NT2/D1 (cell line): ENCODE results near the gene CST11.

Source experiments
- DNase-seq: peaks from one replicate; pipeline ENCODE4 v3.0.0-alpha.2; 2011; ENCODE audit warnings: low read depth, low spot score
- H3K27me3 ChIP-seq: 2 replicates; pipeline ENCODE4 v1.6.0; 2011; ENCODE audit warnings: mild to moderate bottlenecking; ENCODE audit not compliant: insufficient read length, insufficient read depth
- H3K36me3 ChIP-seq: 2 replicates; pipeline ENCODE4 v1.6.1; 2011; ENCODE audit warnings: mild to moderate bottlenecking, low read length, mixed read lengths; ENCODE audit not compliant: insufficient read depth, insufficient read length
- H3K4me1 ChIP-seq: 2 replicates; pipeline ENCODE4 v1.5.1; 2011; ENCODE audit not compliant: insufficient read depth, insufficient read length
- H3K4me3 ChIP-seq: 2 replicates; pipeline ENCODE4 v1.5.1; 2011; ENCODE audit warnings: low read depth; ENCODE audit not compliant: insufficient read length
- H3K9ac ChIP-seq: 2 replicates; pipeline ENCODE4 v1.6.0; 2011; ENCODE audit warnings: low read depth; ENCODE audit not compliant: insufficient read length
- H3K9me3 ChIP-seq: 2 replicates; pipeline ENCODE4 v1.5.1; 2011; ENCODE audit warnings: mild to moderate bottlenecking, low read length; ENCODE audit not compliant: insufficient read depth
- SUZ12 ChIP-seq: IDR thresholded peaks from 2 replicates; pipeline ENCODE4 v1.6.1; 2011; ENCODE audit not compliant: insufficient read length, insufficient read depth; ENCODE audit errors: extremely low read depth
- YY1 ChIP-seq: IDR thresholded peaks from 2 replicates; pipeline ENCODE4 v1.6.1; 2011; ENCODE audit not compliant: insufficient read length, insufficient read depth
- ZNF274 ChIP-seq: IDR thresholded peaks from 2 replicates; pipeline ENCODE4 v1.6.1; 2011; ENCODE audit warnings: mild to moderate bottlenecking, low read depth, low read length

Gene CST11

DNA sequence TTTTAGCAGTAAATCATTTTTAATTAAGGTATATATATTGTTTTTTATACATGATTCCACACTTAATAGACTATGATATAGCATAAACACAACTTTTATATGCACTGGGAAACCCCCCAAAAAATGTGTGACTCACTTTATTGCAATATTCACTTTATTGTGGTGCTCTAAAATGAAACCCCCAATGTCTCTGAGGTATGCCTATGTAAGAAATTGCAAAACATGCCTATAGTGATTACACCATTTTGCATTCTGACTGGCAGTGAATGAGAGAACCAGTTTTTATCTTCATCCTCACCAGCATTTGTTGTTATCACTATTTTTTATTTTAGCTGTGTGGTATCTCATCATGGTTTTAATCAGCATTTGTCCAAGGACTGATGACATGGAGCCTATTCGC lies 8.5 kb upstream of the CST11 start:
- Histone ChIP-seq H3K9ac (no peak overlapping the region), H3K9me3 (peaks cover 13% of the 10 kb centered on the region), H3K36me3 (no peaks in the 10 kb centered on the region), H3K4me3 (no peak overlapping the region), H3K27me3 (no peaks in the 10 kb centered on the region), H3K4me1 (no peaks in the 10 kb centered on the region)
- no peak for DNase-seq
- TF ChIP-seq ZNF274 (no peak), SUZ12 (no peak), YY1 (no peak)

DNA sequence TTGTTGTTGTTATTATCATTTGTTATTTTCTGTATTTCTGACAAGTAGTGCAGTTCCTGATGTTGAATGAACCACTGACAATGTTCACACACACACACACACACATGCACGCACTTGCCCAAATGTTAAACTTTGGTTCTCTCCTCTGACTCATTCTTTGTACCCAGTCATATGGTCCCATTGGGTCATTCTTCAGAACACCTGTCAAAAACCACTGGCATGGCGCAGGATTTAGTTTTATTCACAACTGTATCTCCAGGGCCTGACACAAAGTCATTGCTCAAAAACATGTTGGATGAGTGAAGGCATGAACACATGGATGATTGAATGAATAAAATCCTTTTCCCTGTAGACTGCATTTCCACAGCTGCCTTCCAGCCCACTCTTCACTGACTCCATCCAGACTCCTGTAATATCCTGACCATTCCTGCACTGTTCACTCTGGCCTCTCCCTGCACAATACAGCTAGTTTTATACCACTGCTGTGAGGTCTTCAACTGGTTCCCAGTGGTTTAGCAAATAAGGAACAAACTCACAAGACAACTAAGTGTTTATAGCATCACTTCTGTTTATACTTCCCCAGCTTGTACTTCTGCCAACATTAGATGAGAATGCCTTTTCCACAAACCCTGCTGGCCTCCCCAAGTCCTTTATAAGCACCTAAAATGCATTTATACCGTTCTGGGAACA lies 6.9 kb upstream of the CST11 start:
- Histone ChIP-seq H3K9ac (no peak overlapping the region), H3K36me3 (no peaks in the 10 kb centered on the region), H3K4me3 (no peak overlapping the region), H3K4me1 (no peaks in the 10 kb centered on the region), H3K27me3 (no peaks in the 10 kb centered on the region), H3K9me3 (peaks cover 4% of the 10 kb centered on the region; the same call in 1 of the 2 replicates)
- no peak for DNase-seq
- TF ChIP-seq SUZ12 (no peak), ZNF274 (no peak), YY1 (no peak)

DNA sequence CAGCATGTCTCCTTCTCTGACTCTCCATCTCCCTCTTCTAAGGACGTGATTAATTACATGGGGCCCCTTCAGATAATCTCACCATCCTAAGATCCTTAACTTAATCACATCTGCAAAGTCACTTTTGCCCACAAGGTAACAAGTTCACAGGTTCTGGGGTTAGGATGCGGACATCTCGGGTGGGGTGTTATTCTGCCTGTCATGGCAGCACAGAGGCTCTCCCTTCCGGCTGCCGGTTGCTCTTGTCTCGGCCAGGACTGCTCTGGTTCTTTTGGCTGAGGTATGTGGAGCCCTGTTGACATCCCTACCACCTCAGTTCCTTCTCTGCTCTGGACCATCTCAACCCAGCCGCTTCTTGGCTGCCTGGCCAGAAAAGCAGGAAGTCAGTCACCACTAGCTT lies 4.2 kb upstream of the CST11 start:
- H3K9ac ChIP-seq = no peak overlapping the region
- no peak overlapping the region for H3K4me3 ChIP-seq
- H3K27me3 ChIP-seq = no peaks in the 10 kb centered on the region
- TF ChIP-seq SUZ12 = no peak
- TF ChIP-seq ZNF274 = no peak
- no peak for TF ChIP-seq YY1
- DNase-seq = no peak
- H3K36me3 ChIP-seq = no peaks in the 10 kb centered on the region
- H3K4me1 ChIP-seq = no peaks in the 10 kb centered on the region
- H3K9me3 ChIP-seq = peaks cover 4% of the 10 kb centered on the region; the same call in 1 of the 2 replicates

DNA sequence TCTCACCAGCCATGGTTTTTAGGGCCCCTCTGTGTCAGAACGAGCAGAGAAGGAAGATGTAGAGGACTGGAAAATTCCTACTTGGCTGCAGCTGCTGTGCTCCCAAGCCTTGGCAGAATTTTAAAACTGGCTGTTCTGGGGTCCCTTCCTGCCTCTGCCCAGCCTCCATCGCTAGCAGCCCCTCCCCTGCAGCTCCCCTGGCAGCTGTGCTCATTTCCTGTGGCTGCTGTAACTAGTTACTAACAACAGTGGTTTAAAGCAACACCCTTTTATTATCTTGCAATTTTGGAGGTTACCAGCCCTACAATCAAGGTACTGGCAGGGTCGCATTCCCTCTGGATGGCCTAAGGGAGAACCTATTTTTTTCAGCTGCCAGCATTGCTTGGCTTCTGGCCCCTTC lies 3.7 kb upstream of the CST11 start:
- no peaks in the 10 kb centered on the region for H3K4me1 ChIP-seq
- no peak overlapping the region for H3K4me3 ChIP-seq
- H3K9me3 ChIP-seq = peaks cover 4% of the 10 kb centered on the region; the same call in 1 of the 2 replicates
- no peaks in the 10 kb centered on the region for H3K36me3 ChIP-seq
- H3K9ac ChIP-seq = no peak overlapping the region
- DNase-seq = no peak
- no peak for TF ChIP-seq SUZ12
- no peak for TF ChIP-seq ZNF274
- no peak for TF ChIP-seq YY1
- no peaks in the 10 kb centered on the region for H3K27me3 ChIP-seq

DNA sequence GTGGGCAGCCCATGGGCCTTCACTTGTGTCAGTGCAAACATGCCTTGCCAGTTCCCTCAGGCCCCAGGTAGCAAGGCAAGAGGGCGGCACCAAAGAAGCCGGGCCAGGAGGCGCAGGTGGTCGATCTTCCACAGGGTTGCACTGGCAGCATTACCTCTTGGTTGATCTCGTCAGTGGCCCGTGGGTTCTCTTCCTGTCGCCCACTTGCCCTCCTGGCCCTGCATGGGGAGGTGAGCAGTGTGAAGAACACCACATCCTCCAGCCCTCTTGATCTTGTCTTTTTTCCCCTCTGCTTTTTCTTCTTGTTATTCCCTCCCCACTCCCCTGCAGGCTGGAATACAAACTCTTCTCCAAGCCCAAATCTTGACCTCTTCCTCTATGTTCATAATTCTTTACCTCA lies 3.0 kb upstream of the CST11 start:
- H3K4me3 ChIP-seq = no peak overlapping the region
- no peaks in the 10 kb centered on the region for H3K36me3 ChIP-seq
- H3K9me3 ChIP-seq = peaks cover 4% of the 10 kb centered on the region; the same call in 1 of the 2 replicates
- H3K4me1 ChIP-seq = no peaks in the 10 kb centered on the region
- no peaks in the 10 kb centered on the region for H3K27me3 ChIP-seq
- DNase-seq = no peak
- TF ChIP-seq YY1 (no peak), ZNF274 (no peak), SUZ12 (no peak)
- H3K9ac ChIP-seq = no peak overlapping the region

DNA sequence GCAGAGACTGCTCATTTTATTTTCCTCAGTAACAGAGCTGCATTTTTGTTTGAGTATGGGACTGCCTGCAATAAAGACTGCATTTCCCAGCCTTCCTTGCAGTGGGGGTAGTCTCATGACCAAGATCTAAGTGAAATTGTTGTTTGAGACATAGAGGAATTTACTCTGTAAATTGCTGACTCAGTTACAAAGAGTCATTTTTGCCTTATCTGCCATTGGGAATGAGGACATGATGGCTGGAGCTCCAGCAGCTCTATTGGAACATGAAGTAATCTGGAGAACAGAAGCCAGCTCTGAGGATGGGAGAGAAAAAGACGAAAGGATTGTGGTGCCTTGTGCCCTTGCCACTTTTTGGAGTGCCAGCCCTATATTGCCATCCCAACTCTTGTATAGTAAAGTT lies 2.1 kb upstream of the CST11 start:
- Histone ChIP-seq H3K27me3 (no peaks in the 10 kb centered on the region), H3K9me3 (peaks cover 4% of the 10 kb centered on the region; the same call in 1 of the 2 replicates), H3K4me3 (no peak overlapping the region), H3K36me3 (no peaks in the 10 kb centered on the region), H3K4me1 (no peaks in the 10 kb centered on the region), H3K9ac (no peak overlapping the region)
- no peak for TF ChIP-seq SUZ12
- no peak for TF ChIP-seq YY1
- TF ChIP-seq ZNF274 = no peak
- DNase-seq = no peak

DNA sequence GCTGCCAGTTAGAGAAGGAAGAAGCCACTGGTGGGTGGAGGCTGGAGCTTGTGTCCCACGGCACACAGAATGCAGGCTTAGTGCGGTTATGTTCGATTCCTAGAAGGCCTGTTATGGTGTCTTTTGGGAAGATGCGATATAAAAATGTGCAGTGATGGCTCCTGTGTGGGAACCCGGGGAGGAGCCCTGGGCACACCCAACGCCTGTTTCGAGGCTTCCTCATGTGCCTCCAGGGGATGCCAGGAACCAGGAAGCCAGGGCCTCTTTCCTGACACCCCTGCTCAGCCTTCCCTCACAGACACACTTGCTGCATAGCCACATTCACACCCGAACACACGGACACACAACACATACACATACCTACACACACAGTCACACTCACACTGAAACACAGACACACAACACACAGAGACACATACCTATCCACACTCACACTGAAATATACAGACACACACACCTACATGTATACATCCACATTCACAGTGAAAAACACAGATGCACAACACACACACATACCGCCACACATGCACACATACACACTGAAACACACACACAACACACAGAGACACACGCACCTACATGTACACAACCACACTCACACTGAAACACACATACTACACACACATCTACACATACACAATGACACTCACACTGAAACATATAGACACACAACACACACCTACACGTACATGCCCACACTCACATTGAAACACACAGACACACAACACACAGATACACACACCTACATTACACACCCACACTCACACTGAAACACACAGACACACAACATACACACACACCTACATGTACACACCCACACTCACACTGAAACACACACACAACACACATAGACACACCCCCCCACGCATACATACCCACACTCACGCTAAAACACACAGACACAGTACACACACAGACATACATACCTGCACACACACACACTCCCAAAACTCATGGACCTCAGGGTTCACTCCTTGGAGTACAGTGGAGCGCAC lies 1.2 kb upstream of the CST11 start:
- Histone ChIP-seq H3K9me3 (peaks cover 4% of the 10 kb centered on the region; the same call in 1 of the 2 replicates), H3K27me3 (no peaks in the 10 kb centered on the region), H3K36me3 (no peaks in the 10 kb centered on the region), H3K4me1 (no peaks in the 10 kb centered on the region), H3K9ac (no peak overlapping the region), H3K4me3 (no peak overlapping the region)
- no peak for TF ChIP-seq ZNF274
- TF ChIP-seq SUZ12 = no peak
- no peak for TF ChIP-seq YY1
- no peak for DNase-seq
